HepG2 (cell line): ENCODE data around the gene PPP2R5C. TPM values are rescaled to one million over a fixed set of nuclear protein-coding genes. Genes with fewer than 3 reads are reported as not detected.

Source experiments
- ATAC-seq: fragments of 200-7000 bp; cut with Tn5 transposase; 3 replicates; pipeline ENCODE4 v1.9.1; 2020; ENCODE audit warnings: mild to moderate bottlenecking, moderate library complexity
- BruUV-seq: library from RNA; stranded (reverse); fragments of 400-500 nt; replicated peaks from 2 replicates; lab custom pipeline; 2021; lab: Mats Ljungman, UMichigan
- CTCF ChIA-PET: fragments of 300-600 bp; formaldehyde crosslinking; extraction: SDS; loops from one replicate; lab custom pipeline; 2021; ENCODE audit warnings: low total read pairs, inconsistent platforms, low intra/inter-chr PET ratio; lab: Yijun Ruan, JAX
- POLR2A ChIA-PET: fragments of 350-600 bp; sonication (Branson Sonifier 250); formaldehyde crosslinking; loops from one replicate; lab custom pipeline; 2020; ENCODE audit warnings: antibody characterized with exemption, inconsistent platforms; lab: Yijun Ruan, JAX
- DNase-seq: peaks from one replicate; pipeline ENCODE4 v3.0.0-alpha.2; 2015; ENCODE audit warnings: low spot score
- FAIRE-seq: peaks from 3 replicates; lab custom pipeline; 2011; peaks lifted over from hg19 to GRCh38; lab: Jason Lieb, UNC
- H2AFZ ChIP-seq: one replicate; pipeline ENCODE4 v1.6.1; 2011; ENCODE audit warnings: low read length, inconsistent platforms
- H3K27ac ChIP-seq: fragments of 300-600 bp; 3 replicates; pipeline ENCODE4 v1.8.0; 2011; ENCODE audit warnings: mixed run types, mild to moderate bottlenecking, mixed read lengths, low read length, inconsistent platforms; ENCODE audit not compliant: insufficient read depth; ENCODE audit errors: extremely low read length
- H3K27me3 ChIP-seq, 2 experiments: fragments of 200-600 bp in 1 of 2; 2 replicates in 1 of 2; 3 replicates in 1 of 2; pipeline versions ENCODE4 v1.6.0 to v1.8.0; 2011; ENCODE audit warnings: low read length in 2 of 2, mild to moderate bottlenecking in 2 of 2, moderate library complexity in 2 of 2, inconsistent platforms in 1 of 2; ENCODE audit not compliant: insufficient read depth in 2 of 2, control insufficient read depth in 1 of 2
- H3K36me3 ChIP-seq, 2 experiments: fragments of 200-600 bp in 1 of 2; replicated peaks in 1 of 2; 2 replicates in 1 of 2; 3 replicates in 1 of 2; pipeline versions ENCODE4 v1.5.1 to v1.8.0; 2011; ENCODE audit warnings: low read length in 2 of 2, inconsistent platforms in 1 of 2; ENCODE audit not compliant: insufficient read depth in 2 of 2, control insufficient read depth in 1 of 2
- H3K4me1 ChIP-seq: 2 replicates; pipeline ENCODE4 v1.5.1; 2012; ENCODE audit warnings: low read length, inconsistent platforms; ENCODE audit not compliant: insufficient read depth
- H3K4me2 ChIP-seq: 2 replicates; pipeline ENCODE4 v1.6.0; 2011; ENCODE audit warnings: low read depth, low read length, inconsistent platforms
- H3K4me3 ChIP-seq, 3 experiments: fragments of 200-600 bp in 1 of 3; sonication (generic), shearing (Covaris generic) in 1 of 3; replicated peaks in 1 of 3; 2 replicates each; pipeline ENCODE4 v1.5.1; 2011 to 2016; ENCODE audit warnings: low read length in 3 of 3, inconsistent platforms in 2 of 3, low read depth in 2 of 3, mild to moderate bottlenecking in 2 of 3, control low read depth in 1 of 3, mixed read lengths in 1 of 3; ENCODE audit not compliant: insufficient read depth in 1 of 3
- H3K79me2 ChIP-seq: one replicate; pipeline ENCODE4 v1.6.1; 2011; ENCODE audit warnings: low read length, inconsistent platforms; ENCODE audit not compliant: insufficient read depth
- H3K9ac ChIP-seq: 2 replicates; pipeline ENCODE4 v1.6.0; 2011; ENCODE audit warnings: mild to moderate bottlenecking, low read depth, low read length, inconsistent platforms; ENCODE audit not compliant: insufficient read depth
- H3K9me3 ChIP-seq: 2 replicates; pipeline ENCODE4 v1.5.1; 2012; ENCODE audit warnings: mild to moderate bottlenecking, low read length
- H4K20me1 ChIP-seq: 2 replicates; pipeline ENCODE4 v1.6.0; 2011; ENCODE audit warnings: inconsistent platforms, mild to moderate bottlenecking, low read length, moderate library complexity; ENCODE audit not compliant: insufficient read depth
- CREB1 ChIP-seq, 2 experiments: fragments of 450-650 bp in 1 of 2; IDR thresholded peaks; 2 replicates each; pipeline ENCODE4 v1.6.1; 2016 to 2017; ENCODE audit warnings: control low read depth in 1 of 2, mild to moderate bottlenecking in 1 of 2, missing compliant biosample characterization in 1 of 2, missing genetic modification characterization in 1 of 2
- ELF4 ChIP-seq: sonication (generic); formaldehyde crosslinking; IDR thresholded peaks from 2 replicates; pipeline ENCODE4 v1.5.0; 2020; ENCODE audit warnings: missing genetic modification reagents, mild to moderate bottlenecking, moderate library complexity, borderline replicate concordance
- ETV5 ChIP-seq: IDR thresholded peaks from 2 replicates; pipeline ENCODE4 v1.6.1; 2018; ENCODE audit warnings: missing biosample characterization, missing genetic modification reagents, inconsistent platforms, borderline replicate concordance
- HHEX ChIP-seq: IDR thresholded peaks from 2 replicates; pipeline ENCODE4 v1.6.1; 2016; ENCODE audit warnings: control low read depth
- HOXD1 ChIP-seq: sonication (generic); formaldehyde crosslinking; IDR thresholded peaks from 2 replicates; pipeline ENCODE4 v1.5.0; 2020; ENCODE audit warnings: missing genetic modification reagents
- PCBP1 ChIP-seq: fragments of 200-400 bp; formaldehyde crosslinking; IDR thresholded peaks from 2 replicates; pipeline ENCODE4 v1.6.1; 2017; ENCODE audit warnings: mild to moderate bottlenecking, low read depth, low read length, borderline replicate concordance
- PREB ChIP-seq: sonication (generic); formaldehyde crosslinking; IDR thresholded peaks from 2 replicates; pipeline ENCODE4 v1.4.0; 2020; ENCODE audit warnings: missing genetic modification reagents
- RBAK ChIP-seq: sonication (generic); formaldehyde crosslinking; IDR thresholded peaks from 2 replicates; pipeline ENCODE4 v1.5.1; 2020; ENCODE audit warnings: mild to moderate bottlenecking, missing genetic modification reagents
- SNAI1 ChIP-seq: sonication (generic); formaldehyde crosslinking; IDR thresholded peaks from 2 replicates; pipeline ENCODE4 v1.5.0; 2020; ENCODE audit warnings: mild to moderate bottlenecking, missing genetic modification reagents, borderline replicate concordance
- YEATS4 ChIP-seq: sonication (generic); formaldehyde crosslinking; IDR thresholded peaks from 2 replicates; pipeline ENCODE4 v1.4.0; 2020; ENCODE audit warnings: missing genetic modification reagents, borderline replicate concordance
- ZNF615 ChIP-seq: sonication (generic); formaldehyde crosslinking; IDR thresholded peaks from 2 replicates; pipeline ENCODE4 v1.5.0; 2020; ENCODE audit warnings: mild to moderate bottlenecking, missing genetic modification reagents, borderline replicate concordance
- ZNF773 ChIP-seq: sonication (generic); formaldehyde crosslinking; IDR thresholded peaks from 2 replicates; pipeline ENCODE4 v1.4.0; 2020; ENCODE audit warnings: missing genetic modification reagents, borderline replicate concordance
- WGBS: methylation state at CpG from one replicate; pipeline ENCODE4 v1.1.6; 2017; ENCODE audit warnings: low lambda C conversion rate; 5-methylcytosine and 5-hydroxymethylcytosine counted together
- in situ Hi-C: cut with HindIII; loops from 2 replicates; pipeline ENCODE4 v1.10.0; 2017; ENCODE audit warnings: low pct_unique_long_range_greater_than_20kb; ENCODE audit not compliant: extremely low pct_ligation_motif_present
- intact Hi-C: fragments of 100-400 bp; cut with micrococcal nuclease; formaldehyde crosslinking; loops from one replicate; pipeline ENCODE4 v1.10.0; 2022; ENCODE audit not compliant: unreplicated experiment
- polyA plus RNA-seq, 8 experiments: library from polyadenylated mRNA; depleted of rRNA in 3 of 8; stranded (reverse) in 7 of 8; unstranded in 1 of 8; fragments of >200 nt; fragmentation: Illumina TruSeq in 4 of 8; extraction: Trizol in 4 of 8; gene quantifications; 2 replicates each; pipeline versions ENCODE4 v1.2.1 to v1.2.3, GENCODE V29; 2011 to 2016; ENCODE audit warnings: low read depth in 4 of 8, missing spikeins in 1 of 8, mixed read lengths in 1 of 8; ENCODE audit not compliant: insufficient read depth in 1 of 8
- total RNA-seq, 5 experiments: library from RNA; depleted of rRNA; stranded (reverse); fragments of >200 nt; fragmentation: Illumina TruSeq; extraction: Trizol; gene quantifications; 2 replicates each; pipeline ENCODE4 v1.2.3, GENCODE V29; 2016; ENCODE audit warnings: low read depth in 1 of 5
- TF ChIP-seq, protein P1 (sequence below): sonication (generic); formaldehyde crosslinking; IDR thresholded peaks from 2 replicates; pipeline ENCODE4 v1.4.0; 2020; ENCODE audit warnings: missing genetic modification reagents, mild to moderate bottlenecking, borderline replicate concordance
- TF ChIP-seq, protein P2 (sequence below): sonication (generic); formaldehyde crosslinking; IDR thresholded peaks from 2 replicates; pipeline ENCODE4 v1.4.0; 2020; ENCODE audit warnings: mild to moderate bottlenecking, missing genetic modification reagents

Gene PPP2R5C
- total and polyA plus RNA-seq, 2 of the 13 experiments (the other 11 are each of a cell fraction or from before 2014, with no cell fraction given): 74.3 to 78.5 TPM

- WGBS: 20% methylated on average over 7 of the region's 7 CpGs
- ATAC-seq (no peak), DNase-seq (no peak), FAIRE-seq (no peak)
- Histone ChIP-seq H3K9ac (no peak overlapping the region), H3K36me3 (no peaks in the 10 kb centered on the region), H3K4me1 (peaks cover 61% of the 10 kb centered on the region), H3K79me2 (no peaks in the 10 kb centered on the region), H3K27me3 (no peaks in the 10 kb centered on the region; a peak in 1 of 5 replicates), H3K9me3 (no peaks in the 10 kb centered on the region), H3K27ac (no peak overlapping the region), H3K4me3 (no peak overlapping the region), H3K4me2 (no peak overlapping the region; the same call in 1 of the 2 replicates), H4K20me1 (no peaks in the 10 kb centered on the region), H2AFZ (no peak overlapping the region)
- ChIA-PET POLR2A (no interaction called here), CTCF (no interaction called here)
- no TSS peak for BruUV-seq
- intact Hi-C loops (no loop called here), in situ Hi-C loops (no loop called here)
- no peak for TF ChIP-seq HOXD1 (CRISPR knock-in tag)
Measured at GRCh38 chr14:101727611-101728366, 33.7 kb upstream of the PPP2R5C start.

GRCh38 chr14:101728367-101728742, 33.2 kb upstream of the PPP2R5C start:
- H3K9ac ChIP-seq: no peak overlapping the region
- ATAC-seq (no peak), DNase-seq (no peak), FAIRE-seq (no peak)
- no TSS peak for BruUV-seq
- 76% methylated on average over 10 of the region's 10 CpGs for WGBS
- CTCF ChIA-PET: no interaction called here
- no peak overlapping the region for H2AFZ ChIP-seq
- peaks cover 66% of the 10 kb centered on the region for H3K4me1 ChIP-seq
- H3K36me3 ChIP-seq: no peaks in the 10 kb centered on the region
- intact Hi-C loops (no loop called here), in situ Hi-C loops (no loop called here)
- no peak overlapping the region for H3K4me2 ChIP-seq
- no peaks in the 10 kb centered on the region for H4K20me1 ChIP-seq
- POLR2A ChIA-PET: no interaction called here
- H3K27me3 ChIP-seq: no peaks in the 10 kb centered on the region; a peak in 1 of 5 replicates
- no peaks in the 10 kb centered on the region for H3K79me2 ChIP-seq
- no peaks in the 10 kb centered on the region for H3K9me3 ChIP-seq
- no peak overlapping the region for H3K27ac ChIP-seq
- no peak overlapping the region for H3K4me3 ChIP-seq
- TF ChIP-seq ZNF773 (CRISPR knock-in tag) (no peak), SNAI1 (CRISPR knock-in tag) (no peak), CREB1 (IDR thresholded peaks at IDR 0.05) (no peak), CREB1 (CRISPR knock-in tag; IDR thresholded peaks at IDR 0.05) (no peak), RBAK (no peak), ELF4 (CRISPR knock-in tag) (no peak), PREB (CRISPR knock-in tag) (no peak), YEATS4 (CRISPR knock-in tag) (no peak), ZNF615 (CRISPR knock-in tag) (no peak), HHEX (CRISPR knock-in tag) (no peak), ETV5 (CRISPR knock-in tag) (no peak), PCBP1 (no peak)
- TF ChIP-seq, protein P1, sequence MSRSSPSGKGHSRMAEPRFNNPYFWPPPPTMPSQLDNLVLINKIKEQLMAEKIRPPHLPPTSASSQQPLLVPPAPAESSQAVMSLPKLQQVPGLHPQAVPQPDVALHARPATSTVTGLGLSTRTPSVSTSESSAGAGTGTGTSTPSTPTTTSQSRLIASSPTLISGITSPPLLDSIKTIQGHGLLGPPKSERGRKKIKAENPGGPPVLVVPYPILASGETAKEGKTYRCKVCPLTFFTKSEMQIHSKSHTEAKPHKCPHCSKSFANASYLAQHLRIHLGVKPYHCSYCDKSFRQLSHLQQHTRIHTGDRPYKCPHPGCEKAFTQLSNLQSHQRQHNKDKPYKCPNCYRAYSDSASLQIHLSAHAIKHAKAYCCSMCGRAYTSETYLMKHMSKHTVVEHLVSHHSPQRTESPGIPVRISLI (CRISPR knock-in tag): no peak
- TF ChIP-seq, protein P2, sequence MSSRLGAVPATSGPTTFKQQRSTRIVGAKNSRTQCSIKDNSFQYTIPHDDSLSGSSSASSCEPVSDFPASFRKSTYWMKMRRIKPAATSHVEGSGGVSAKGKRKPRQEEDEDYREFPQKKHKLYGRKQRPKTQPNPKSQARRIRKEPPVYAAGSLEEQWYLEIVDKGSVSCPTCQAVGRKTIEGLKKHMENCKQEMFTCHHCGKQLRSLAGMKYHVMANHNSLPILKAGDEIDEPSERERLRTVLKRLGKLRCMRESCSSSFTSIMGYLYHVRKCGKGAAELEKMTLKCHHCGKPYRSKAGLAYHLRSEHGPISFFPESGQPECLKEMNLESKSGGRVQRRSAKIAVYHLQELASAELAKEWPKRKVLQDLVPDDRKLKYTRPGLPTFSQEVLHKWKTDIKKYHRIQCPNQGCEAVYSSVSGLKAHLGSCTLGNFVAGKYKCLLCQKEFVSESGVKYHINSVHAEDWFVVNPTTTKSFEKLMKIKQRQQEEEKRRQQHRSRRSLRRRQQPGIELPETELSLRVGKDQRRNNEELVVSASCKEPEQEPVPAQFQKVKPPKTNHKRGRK (CRISPR knock-in tag): no peak
